Ovary (tissue), 9 donors: ENCODE measurements around the gene MAL. TPM values are rescaled to one million over a fixed set of nuclear protein-coding genes. Genes with fewer than 3 reads are reported as not detected.

Source experiments
- DNase-seq, 5 donors: peaks; one replicate each; pipeline ENCODE4 v3.0.0-alpha.2; 2019 to 2020
- H3K27ac ChIP-seq, 2 donors: fragments of 200-600 bp; one replicate each; pipeline versions ENCODE4 v1.5.1 to v1.8.0; 2019 to 2022
- H3K27me3 ChIP-seq: fragments of 200-600 bp; one replicate; pipeline ENCODE4 v1.8.0; 2022
- H3K36me3 ChIP-seq: fragments of 200-600 bp; sonication (generic); one replicate; pipeline ENCODE4 v1.5.1; 2019
- H3K4me1 ChIP-seq: one replicate; pipeline ENCODE4 v1.8.1; 2013; ENCODE audit warnings: mild to moderate bottlenecking, moderate library complexity; ENCODE audit not compliant: insufficient read depth
- H3K4me3 ChIP-seq: fragments of 200-600 bp; sonication (generic); one replicate; pipeline ENCODE4 v1.5.1; 2017
- H3K9me3 ChIP-seq, 2 donors: fragments of 200-600 bp in 1 of 2; sonication (generic) in 1 of 2; one replicate each; pipeline versions ENCODE4 v1.5.1 to v1.8.1; 2013 to 2019; ENCODE audit warnings: mild to moderate bottlenecking in 1 of 2, moderate library complexity in 1 of 2
- EP300 ChIP-seq: sonication (generic); formaldehyde crosslinking; IDR thresholded peaks from one replicate; pipeline ENCODE4 v1.6.1; 2017; ENCODE audit warnings: antibody characterized with exemption
- POLR2A ChIP-seq: fragments of 450-650 bp; IDR thresholded peaks from one replicate; pipeline ENCODE4 v1.6.1; 2017; ENCODE audit warnings: antibody characterized with exemption, mild to moderate bottlenecking, moderate library complexity
- WGBS, 3 donors: extraction: QIAGEN DNeasy Blood & Tissue Kit in 1 of 3; methylation state at CpG; one replicate each; pipeline versions ENCODE4 v1.1.5 to v1.1.7; 2013 to 2017; 5-methylcytosine and 5-hydroxymethylcytosine counted together
- intact Hi-C, 4 donors: fragments of 100-400 bp; cut with DNase I; formaldehyde crosslinking; loops; one replicate each; pipeline versions ENCODE4 v1.11.0 to v1.15.1; 2022 to 2023
- polyA plus RNA-seq, 2 donors: library from polyadenylated mRNA; stranded (reverse); fragments of 200-250 nt in 1 of 2; fragments of 350-450 nt in 1 of 2; fragmentation: Illumina TruSeq in 1 of 2; extraction: RNeasy Lipid Tissue Mini Kit (QIAGEN cat#74804) in 1 of 2; gene quantifications; one replicate each; pipeline ENCODE4 v1.2.3, GENCODE V29; 2013 to 2014
- total RNA-seq, 7 donors: library from RNA; depleted of rRNA in 2 of 7; stranded (reverse); fragments of >200 nt in 2 of 7; fragmentation: NEBNext Ultra II Directional in 3 of 7; extraction: Animal tissue kit (Norgen Biotek cat#: 25700) in 3 of 7; gene quantifications; one replicate each; pipeline versions ENCODE4 v1.1.0 to v1.2.4, GENCODE V29; 2016 to 2023
- TF ChIP-seq, protein P1 (sequence below), 3 donors: fragments of 450-650 bp in 2 of 3; fragments of 200-600 bp in 1 of 3; IDR thresholded peaks; one replicate each; pipeline versions ENCODE4 v1.5.1 to v1.8.0; 2016 to 2022; ENCODE audit warnings: antibody characterized with exemption in 3 of 3, mild to moderate bottlenecking in 1 of 3
- donor health status: DM: no; HTN: no; CAD: no; lungs with moderate emphysema.
- donor health status: DM: no; HTN: no; CAD: no.
- donor health status: Bipolar disorder and iron deficiency.
- donor health status: DM: yes; HTN: yes; CAD: no.
- donor health status: DM: no; HTN: no; CAD: no.
- donor health status: DM: yes; HTN: yes; CAD: no.

The MAL gene
- total and polyA plus RNA-seq, 9 donors, result 0.45 to 4.7 (median 1.6) TPM; not detected in 2

DNA sequence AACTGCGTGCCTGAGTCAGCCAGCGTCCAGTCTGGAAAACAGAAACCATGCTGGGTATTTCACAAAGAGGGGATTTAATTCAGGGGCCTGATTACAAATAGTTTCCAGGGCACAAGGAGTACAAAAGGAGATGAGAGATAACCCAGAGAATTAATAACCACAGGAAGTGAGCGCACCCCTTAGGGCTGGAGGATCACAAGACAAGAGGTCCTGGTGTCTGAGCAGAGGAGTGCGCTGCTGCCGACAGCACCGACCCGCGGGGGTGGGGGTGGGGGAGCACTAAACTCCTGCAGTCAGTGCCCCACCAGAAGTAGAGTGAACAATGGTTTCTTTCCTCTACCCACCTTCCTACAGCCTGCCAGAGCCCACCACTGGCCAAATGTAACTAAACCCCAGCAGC is 20.8 kb upstream of the MAL start:
- WGBS, 3 donors, result 37 to 48% (median 46%) methylated on average over 8 of the region's 8 CpGs
- DNase-seq, result no peak
- H3K4me1 ChIP-seq, result no peaks in the 10 kb centered on the region

DNA sequence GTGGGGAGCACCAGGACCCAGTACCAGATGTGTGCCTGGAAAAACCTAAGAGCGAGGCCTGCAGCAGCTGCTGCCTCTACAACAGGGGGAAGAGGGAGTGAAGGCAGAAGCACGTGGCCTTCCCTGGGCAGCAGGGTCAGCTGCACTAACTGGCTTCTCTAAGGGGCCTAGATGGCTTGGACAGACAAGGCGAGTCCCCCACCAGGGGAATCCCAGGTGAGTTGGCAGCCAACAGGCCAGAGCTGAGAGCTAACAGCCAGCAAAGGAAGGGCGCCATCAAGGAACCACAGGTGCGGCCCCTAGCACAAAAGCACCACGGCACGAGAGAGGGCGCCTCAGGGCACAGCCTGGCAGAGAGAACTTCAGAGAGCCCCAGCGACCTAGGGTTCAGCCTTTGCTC is 19.8 kb upstream of the MAL start:
- no peaks in the 10 kb centered on the region for H3K27me3 ChIP-seq
- no peaks in the 10 kb centered on the region for H3K4me1 ChIP-seq
- 83 to 89% (median 87%) methylated on average over 9 of the region's 9 CpGs for WGBS, 3 donors
- intact Hi-C loops, result no loop called here
- no peaks in the 10 kb centered on the region for H3K9me3 ChIP-seq
- TF ChIP-seq POLR2A (no peak), EP300 (no peak)
- TF ChIP-seq, protein P1, sequence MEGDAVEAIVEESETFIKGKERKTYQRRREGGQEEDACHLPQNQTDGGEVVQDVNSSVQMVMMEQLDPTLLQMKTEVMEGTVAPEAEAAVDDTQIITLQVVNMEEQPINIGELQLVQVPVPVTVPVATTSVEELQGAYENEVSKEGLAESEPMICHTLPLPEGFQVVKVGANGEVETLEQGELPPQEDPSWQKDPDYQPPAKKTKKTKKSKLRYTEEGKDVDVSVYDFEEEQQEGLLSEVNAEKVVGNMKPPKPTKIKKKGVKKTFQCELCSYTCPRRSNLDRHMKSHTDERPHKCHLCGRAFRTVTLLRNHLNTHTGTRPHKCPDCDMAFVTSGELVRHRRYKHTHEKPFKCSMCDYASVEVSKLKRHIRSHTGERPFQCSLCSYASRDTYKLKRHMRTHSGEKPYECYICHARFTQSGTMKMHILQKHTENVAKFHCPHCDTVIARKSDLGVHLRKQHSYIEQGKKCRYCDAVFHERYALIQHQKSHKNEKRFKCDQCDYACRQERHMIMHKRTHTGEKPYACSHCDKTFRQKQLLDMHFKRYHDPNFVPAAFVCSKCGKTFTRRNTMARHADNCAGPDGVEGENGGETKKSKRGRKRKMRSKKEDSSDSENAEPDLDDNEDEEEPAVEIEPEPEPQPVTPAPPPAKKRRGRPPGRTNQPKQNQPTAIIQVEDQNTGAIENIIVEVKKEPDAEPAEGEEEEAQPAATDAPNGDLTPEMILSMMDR (IDR thresholded peaks at IDR 0.05), result no peak
- no peak overlapping the region for H3K27ac ChIP-seq
- DNase-seq, result no peak
- H3K36me3 ChIP-seq, result no peaks in the 10 kb centered on the region
- no peak overlapping the region for H3K4me3 ChIP-seq

More for the DNA sequence above, 20.8 kb upstream of the MAL start:
- Histone ChIP-seq H3K27me3 (no peaks in the 10 kb centered on the region), H3K27ac (no peak overlapping the region), H3K4me3 (no peak overlapping the region), H3K36me3 (no peaks in the 10 kb centered on the region), H3K9me3 (no peaks in the 10 kb centered on the region)
- intact Hi-C loops, result no loop called here
- no peak for TF ChIP-seq POLR2A
- TF ChIP-seq, protein P1 (IDR thresholded peaks at IDR 0.05), result no peak
- TF ChIP-seq EP300, result no peak

DNA sequence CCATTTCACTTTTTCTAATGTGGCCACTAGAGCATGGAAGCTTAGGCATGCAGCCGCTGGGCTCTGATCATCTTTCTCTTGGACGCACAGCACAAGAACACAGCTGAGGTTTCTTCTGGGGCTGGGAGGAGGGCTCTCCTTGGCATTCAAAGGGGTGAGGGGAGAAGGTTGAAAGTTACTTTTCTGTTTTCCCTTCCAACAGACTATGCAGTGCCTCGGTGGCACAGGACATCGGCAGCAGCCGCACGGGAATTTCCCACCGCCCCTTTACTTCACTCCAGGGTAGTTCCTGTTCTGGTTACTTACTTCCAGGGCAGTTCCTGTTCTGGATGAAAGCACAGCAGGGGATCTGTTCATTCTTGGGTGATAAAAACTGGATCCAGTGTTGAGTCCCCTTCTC is 18.9 kb upstream of the MAL start:
- no peak overlapping the region for H3K27ac ChIP-seq
- WGBS, 3 donors, result 70 to 74% (median 73%) methylated on average over 7 of the region's 7 CpGs
- H3K27me3 ChIP-seq, result no peaks in the 10 kb centered on the region
- no peaks in the 10 kb centered on the region for H3K4me1 ChIP-seq
- H3K36me3 ChIP-seq, result no peaks in the 10 kb centered on the region
- no peak overlapping the region for H3K4me3 ChIP-seq
- H3K9me3 ChIP-seq, result no peaks in the 10 kb centered on the region
- no peak for TF ChIP-seq POLR2A
- TF ChIP-seq EP300, result no peak
- TF ChIP-seq, protein P1 (IDR thresholded peaks at IDR 0.05), result no peak
- intact Hi-C loops, result no loop called here
- DNase-seq, result no peak

DNA sequence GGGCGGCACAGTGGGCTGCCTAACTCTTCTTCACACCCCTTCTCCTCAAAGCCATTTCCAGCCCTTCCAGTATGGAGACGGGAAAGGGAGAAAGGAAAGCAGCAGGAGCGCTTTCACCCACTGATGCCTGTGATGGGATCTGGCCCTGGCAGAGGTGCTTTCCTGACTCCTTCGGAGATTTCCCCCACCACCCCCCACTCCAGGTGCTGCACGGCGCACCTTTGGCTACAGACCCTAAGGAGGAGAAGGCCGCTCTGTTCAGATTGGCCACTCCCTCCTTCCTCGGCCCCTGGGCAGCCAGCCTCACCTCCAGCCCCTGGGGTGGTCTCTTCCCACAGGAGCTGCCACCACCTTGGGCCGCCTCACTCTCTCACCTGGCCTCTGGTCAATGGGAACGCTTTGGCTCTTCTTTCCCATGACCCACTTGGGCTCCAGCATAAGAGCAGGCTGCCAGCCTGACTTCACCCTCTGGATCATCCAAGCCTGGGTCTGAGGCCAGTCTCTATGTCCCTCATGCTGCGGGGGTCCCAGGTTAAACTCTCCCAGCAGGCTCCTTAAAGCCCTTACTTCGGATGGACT is 18.4 kb upstream of the MAL start:
- intact Hi-C loops, result no loop called here
- WGBS, 3 donors, result 79 to 91% (median 88%) methylated on average over 12 of the region's 12 CpGs
- no peaks in the 10 kb centered on the region for H3K9me3 ChIP-seq

More for the DNA sequence above, 18.4 kb upstream of the MAL start:
- no peaks in the 10 kb centered on the region for H3K4me1 ChIP-seq
- H3K27ac ChIP-seq, result no peak overlapping the region
- DNase-seq, result no peak
- no peaks in the 10 kb centered on the region for H3K27me3 ChIP-seq
- no peak overlapping the region for H3K4me3 ChIP-seq
- H3K36me3 ChIP-seq, result no peaks in the 10 kb centered on the region
- TF ChIP-seq, protein P1 (IDR thresholded peaks at IDR 0.05), result no peak
- no peak for TF ChIP-seq EP300
- TF ChIP-seq POLR2A, result no peak
